HepG2 (cell line): ENCODE measurements around the gene CCDC196. TPM values are rescaled to one million over a fixed set of nuclear protein-coding genes. Genes with fewer than 3 reads are reported as not detected.

Experiments
- ARNT2 ChIP-seq: sonication (generic); formaldehyde crosslinking; IDR thresholded peaks from 2 replicates; pipeline ENCODE4 v1.8.0; 2022; ENCODE audit warnings: mild to moderate bottlenecking, low read depth, missing genetic modification reagents, moderate library complexity
- ATAD3A ChIP-seq: sonication (generic); formaldehyde crosslinking; IDR thresholded peaks from 2 replicates; pipeline ENCODE4 v1.4.0; 2020; ENCODE audit warnings: missing genetic modification reagents
- BRD4 ChIP-seq: sonication (generic); formaldehyde crosslinking; IDR thresholded peaks from 2 replicates; pipeline ENCODE4 v1.4.0; 2020; ENCODE audit warnings: missing genetic modification reagents
- CBX1 ChIP-seq: IDR thresholded peaks from one replicate; pipeline ENCODE4 v1.6.1; 2016; ENCODE audit warnings: antibody characterized with exemption, low read depth
- CC2D1A ChIP-seq: sonication (generic); formaldehyde crosslinking; IDR thresholded peaks from 2 replicates; pipeline ENCODE4 v1.8.1; 2023; ENCODE audit warnings: mild to moderate bottlenecking, missing genetic modification reagents
- FOXK1 ChIP-seq: sonication (generic); formaldehyde crosslinking; IDR thresholded peaks from 2 replicates; pipeline ENCODE4 v1.4.0; 2020; ENCODE audit warnings: low read depth, missing genetic modification reagents, borderline replicate concordance
- GATAD1 ChIP-seq: IDR thresholded peaks from 2 replicates; pipeline ENCODE4 v1.6.1; 2016; ENCODE audit warnings: missing genetic modification reagents, missing compliant biosample characterization
- HDAC1 ChIP-seq: sonication (generic); formaldehyde crosslinking; IDR thresholded peaks from 2 replicates; pipeline ENCODE4 v1.5.1; 2020; ENCODE audit warnings: mild to moderate bottlenecking, missing genetic modification reagents
- HNRNPH1 ChIP-seq: fragments of 200-400 bp; formaldehyde crosslinking; optimal IDR thresholded peaks from 2 replicates; pipeline ENCODE3; 2017; ENCODE audit warnings: mild to moderate bottlenecking, low read depth, low read length
- KMT2B ChIP-seq: IDR thresholded peaks from 2 replicates; pipeline ENCODE4 v1.6.1; 2016; ENCODE audit warnings: missing genetic modification reagents, missing compliant biosample characterization
- NRL ChIP-seq: sonication (generic); formaldehyde crosslinking; IDR thresholded peaks from 2 replicates; pipeline ENCODE4 v1.5.0; 2020; ENCODE audit warnings: missing genetic modification reagents, mild to moderate bottlenecking, moderate library complexity, borderline replicate concordance
- RBM22 ChIP-seq: fragments of 200-400 bp; formaldehyde crosslinking; optimal IDR thresholded peaks from 2 replicates; pipeline ENCODE3; 2017; ENCODE audit warnings: mild to moderate bottlenecking, low read length, moderate library complexity
- TSC22D2 ChIP-seq: sonication (generic); formaldehyde crosslinking; IDR thresholded peaks from 2 replicates; pipeline ENCODE4 v1.5.1; 2020; ENCODE audit warnings: missing genetic modification reagents, mild to moderate bottlenecking, borderline replicate concordance
- ZBTB7B ChIP-seq: sonication (generic); formaldehyde crosslinking; IDR thresholded peaks from 2 replicates; pipeline ENCODE4 v1.4.0; 2020; ENCODE audit warnings: missing genetic modification reagents
- ZNF382 ChIP-seq: sonication (generic); formaldehyde crosslinking; IDR thresholded peaks from 2 replicates; pipeline ENCODE4 v1.5.0; 2020; ENCODE audit warnings: missing genetic modification reagents, mild to moderate bottlenecking, borderline replicate concordance
- ZNF569 ChIP-seq: sonication (generic); formaldehyde crosslinking; IDR thresholded peaks from 2 replicates; pipeline ENCODE4 v1.5.0; 2020; ENCODE audit warnings: mild to moderate bottlenecking, missing genetic modification reagents, moderate library complexity, borderline replicate concordance
- ZSCAN21 ChIP-seq: sonication (generic); formaldehyde crosslinking; IDR thresholded peaks from 2 replicates; pipeline ENCODE4 v1.8.0; 2022; ENCODE audit warnings: mild to moderate bottlenecking, missing genetic modification reagents, moderate library complexity, borderline replicate concordance
- polyA plus RNA-seq, 8 experiments: library from polyadenylated mRNA; depleted of rRNA in 3 of 8; stranded (reverse) in 7 of 8; unstranded in 1 of 8; fragments of >200 nt; fragmentation: Illumina TruSeq in 4 of 8; extraction: Trizol in 4 of 8; gene quantifications; 2 replicates each; pipeline versions ENCODE4 v1.2.1 to v1.2.3, GENCODE V29; 2011 to 2016; ENCODE audit warnings: low read depth in 4 of 8, missing spikeins in 1 of 8, mixed read lengths in 1 of 8; ENCODE audit not compliant: insufficient read depth in 1 of 8
- total RNA-seq, 5 experiments: library from RNA; depleted of rRNA; stranded (reverse); fragments of >200 nt; fragmentation: Illumina TruSeq; extraction: Trizol; gene quantifications; 2 replicates each; pipeline ENCODE4 v1.2.3, GENCODE V29; 2016; ENCODE audit warnings: low read depth in 1 of 5
- TF ChIP-seq, protein P1 (sequence below): sonication (generic); formaldehyde crosslinking; IDR thresholded peaks from 2 replicates; pipeline ENCODE4 v1.5.0; 2020; ENCODE audit warnings: mild to moderate bottlenecking, missing genetic modification reagents
- TF ChIP-seq, protein P2 (sequence below): sonication (generic); formaldehyde crosslinking; IDR thresholded peaks from 2 replicates; pipeline ENCODE4 v1.5.0; 2020; ENCODE audit warnings: missing genetic modification reagents, mild to moderate bottlenecking, borderline replicate concordance
- TF ChIP-seq, protein P3 (sequence below): sonication (generic); formaldehyde crosslinking; IDR thresholded peaks from 2 replicates; pipeline ENCODE4; 2020; ENCODE audit warnings: missing genetic modification reagents, mild to moderate bottlenecking, borderline replicate concordance
- TF ChIP-seq, protein P4 (sequence below): sonication (generic); formaldehyde crosslinking; IDR thresholded peaks from 2 replicates; pipeline ENCODE4 v1.8.0; 2022; ENCODE audit warnings: low read depth, missing genetic modification reagents

CCDC196 gene
- total and polyA plus RNA-seq, 2 of the 13 experiments (the other 11 are each of a cell fraction or from before 2014, with no cell fraction given), result not detected

DNA sequence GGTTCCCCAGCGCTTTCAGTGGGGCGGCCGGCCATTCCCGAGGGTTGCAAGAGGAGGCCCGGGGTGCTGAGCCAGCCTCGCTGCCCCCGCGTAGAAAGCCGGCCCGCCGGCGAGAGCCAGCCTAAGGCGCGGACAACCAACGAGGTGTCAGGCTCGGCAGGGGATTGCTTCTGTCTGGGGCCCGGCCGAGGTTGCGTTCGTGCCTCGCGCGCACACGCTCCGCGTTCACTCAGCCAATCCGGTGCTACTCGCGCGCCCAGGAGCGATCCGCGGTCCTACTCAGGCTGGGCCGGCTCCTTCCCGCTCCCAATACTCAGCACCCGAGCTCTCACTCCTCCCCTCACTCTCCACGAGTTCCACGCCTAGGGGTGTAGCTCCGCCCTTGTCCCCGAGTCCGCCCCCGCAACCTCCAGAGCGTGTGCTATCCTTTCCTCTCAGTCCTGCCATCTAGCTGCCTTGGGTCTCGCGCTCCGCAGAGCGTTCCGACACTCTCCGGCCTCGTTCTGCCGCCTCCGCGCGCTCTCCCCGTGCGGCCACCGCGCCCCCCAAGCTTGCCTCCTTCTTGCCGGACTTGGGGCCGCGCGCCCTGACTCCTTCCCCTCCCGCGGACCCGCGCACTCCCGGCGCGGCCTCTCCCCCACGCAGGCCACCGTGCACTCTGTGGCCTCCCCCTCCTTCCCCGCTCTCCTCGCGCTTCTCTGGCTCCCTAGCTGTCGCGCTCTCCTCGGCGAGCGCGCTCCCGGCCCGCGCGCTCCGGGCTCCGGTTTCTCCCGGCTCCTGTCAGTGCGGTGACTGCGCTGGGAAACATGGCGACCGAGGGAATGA is 21.8 kb downstream of the CCDC196 start, which contains the start of gene GPHN (continued):
- TF ChIP-seq, protein P1, sequence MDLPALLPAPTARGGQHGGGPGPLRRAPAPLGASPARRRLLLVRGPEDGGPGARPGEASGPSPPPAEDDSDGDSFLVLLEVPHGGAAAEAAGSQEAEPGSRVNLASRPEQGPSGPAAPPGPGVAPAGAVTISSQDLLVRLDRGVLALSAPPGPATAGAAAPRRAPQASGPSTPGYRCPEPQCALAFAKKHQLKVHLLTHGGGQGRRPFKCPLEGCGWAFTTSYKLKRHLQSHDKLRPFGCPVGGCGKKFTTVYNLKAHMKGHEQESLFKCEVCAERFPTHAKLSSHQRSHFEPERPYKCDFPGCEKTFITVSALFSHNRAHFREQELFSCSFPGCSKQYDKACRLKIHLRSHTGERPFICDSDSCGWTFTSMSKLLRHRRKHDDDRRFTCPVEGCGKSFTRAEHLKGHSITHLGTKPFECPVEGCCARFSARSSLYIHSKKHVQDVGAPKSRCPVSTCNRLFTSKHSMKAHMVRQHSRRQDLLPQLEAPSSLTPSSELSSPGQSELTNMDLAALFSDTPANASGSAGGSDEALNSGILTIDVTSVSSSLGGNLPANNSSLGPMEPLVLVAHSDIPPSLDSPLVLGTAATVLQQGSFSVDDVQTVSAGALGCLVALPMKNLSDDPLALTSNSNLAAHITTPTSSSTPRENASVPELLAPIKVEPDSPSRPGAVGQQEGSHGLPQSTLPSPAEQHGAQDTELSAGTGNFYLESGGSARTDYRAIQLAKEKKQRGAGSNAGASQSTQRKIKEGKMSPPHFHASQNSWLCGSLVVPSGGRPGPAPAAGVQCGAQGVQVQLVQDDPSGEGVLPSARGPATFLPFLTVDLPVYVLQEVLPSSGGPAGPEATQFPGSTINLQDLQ (CRISPR knock-in tag), result no peak
- TF ChIP-seq ZSCAN21 (CRISPR knock-in tag) (peak; percentile 98), ARNT2 (CRISPR knock-in tag) (peak; percentile 97), CBX1 (no peak), FOXK1 (CRISPR knock-in tag) (peak; percentile 11; the same call in 1 of the 2 replicates), CC2D1A (CRISPR knock-in tag) (no peak), ATAD3A (no peak), RBM22 (no peak), ZBTB7B (CRISPR knock-in tag) (peak; percentile 42), BRD4 (CRISPR knock-in tag) (no peak), KMT2B (peak; percentile 99), HNRNPH1 (no peak), ZNF569 (CRISPR knock-in tag) (0 out of 2 replicates have a peak, but pooled peaks have one; percentile 39), NRL (CRISPR knock-in tag) (no peak; the same call in 1 of the 2 replicates), HDAC1 (peak; percentile 66), TSC22D2 (peak; percentile 49; the same call in 1 of the 2 replicates), GATAD1 (CRISPR knock-in tag) (peak; percentile 80), ZNF382 (CRISPR knock-in tag) (no peak)
- TF ChIP-seq, protein P2, sequence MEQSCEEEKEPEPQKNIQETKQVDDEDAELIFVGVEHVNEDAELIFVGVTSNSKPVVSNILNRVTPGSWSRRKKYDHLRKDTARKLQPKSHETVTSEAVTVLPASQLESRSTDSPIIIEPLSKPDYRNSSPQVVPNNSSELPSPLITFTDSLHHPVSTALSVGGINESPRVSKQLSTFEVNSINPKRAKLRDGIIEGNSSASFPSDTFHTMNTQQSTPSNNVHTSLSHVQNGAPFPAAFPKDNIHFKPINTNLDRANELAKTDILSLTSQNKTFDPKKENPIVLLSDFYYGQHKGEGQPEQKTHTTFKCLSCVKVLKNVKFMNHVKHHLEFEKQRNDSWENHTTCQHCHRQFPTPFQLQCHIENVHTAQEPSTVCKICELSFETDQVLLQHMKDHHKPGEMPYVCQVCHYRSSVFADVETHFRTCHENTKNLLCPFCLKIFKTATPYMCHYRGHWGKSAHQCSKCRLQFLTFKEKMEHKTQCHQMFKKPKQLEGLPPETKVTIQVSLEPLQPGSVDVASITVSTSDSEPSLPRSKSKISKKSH, result peak; percentile 66; the same call in 1 of the 2 replicates
- TF ChIP-seq, protein P3, sequence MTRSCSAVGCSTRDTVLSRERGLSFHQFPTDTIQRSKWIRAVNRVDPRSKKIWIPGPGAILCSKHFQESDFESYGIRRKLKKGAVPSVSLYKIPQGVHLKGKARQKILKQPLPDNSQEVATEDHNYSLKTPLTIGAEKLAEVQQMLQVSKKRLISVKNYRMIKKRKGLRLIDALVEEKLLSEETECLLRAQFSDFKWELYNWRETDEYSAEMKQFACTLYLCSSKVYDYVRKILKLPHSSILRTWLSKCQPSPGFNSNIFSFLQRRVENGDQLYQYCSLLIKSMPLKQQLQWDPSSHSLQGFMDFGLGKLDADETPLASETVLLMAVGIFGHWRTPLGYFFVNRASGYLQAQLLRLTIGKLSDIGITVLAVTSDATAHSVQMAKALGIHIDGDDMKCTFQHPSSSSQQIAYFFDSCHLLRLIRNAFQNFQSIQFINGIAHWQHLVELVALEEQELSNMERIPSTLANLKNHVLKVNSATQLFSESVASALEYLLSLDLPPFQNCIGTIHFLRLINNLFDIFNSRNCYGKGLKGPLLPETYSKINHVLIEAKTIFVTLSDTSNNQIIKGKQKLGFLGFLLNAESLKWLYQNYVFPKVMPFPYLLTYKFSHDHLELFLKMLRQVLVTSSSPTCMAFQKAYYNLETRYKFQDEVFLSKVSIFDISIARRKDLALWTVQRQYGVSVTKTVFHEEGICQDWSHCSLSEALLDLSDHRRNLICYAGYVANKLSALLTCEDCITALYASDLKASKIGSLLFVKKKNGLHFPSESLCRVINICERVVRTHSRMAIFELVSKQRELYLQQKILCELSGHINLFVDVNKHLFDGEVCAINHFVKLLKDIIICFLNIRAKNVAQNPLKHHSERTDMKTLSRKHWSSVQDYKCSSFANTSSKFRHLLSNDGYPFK (CRISPR knock-in tag), result no peak; the same call in 1 of the 2 replicates
- TF ChIP-seq, protein P4, sequence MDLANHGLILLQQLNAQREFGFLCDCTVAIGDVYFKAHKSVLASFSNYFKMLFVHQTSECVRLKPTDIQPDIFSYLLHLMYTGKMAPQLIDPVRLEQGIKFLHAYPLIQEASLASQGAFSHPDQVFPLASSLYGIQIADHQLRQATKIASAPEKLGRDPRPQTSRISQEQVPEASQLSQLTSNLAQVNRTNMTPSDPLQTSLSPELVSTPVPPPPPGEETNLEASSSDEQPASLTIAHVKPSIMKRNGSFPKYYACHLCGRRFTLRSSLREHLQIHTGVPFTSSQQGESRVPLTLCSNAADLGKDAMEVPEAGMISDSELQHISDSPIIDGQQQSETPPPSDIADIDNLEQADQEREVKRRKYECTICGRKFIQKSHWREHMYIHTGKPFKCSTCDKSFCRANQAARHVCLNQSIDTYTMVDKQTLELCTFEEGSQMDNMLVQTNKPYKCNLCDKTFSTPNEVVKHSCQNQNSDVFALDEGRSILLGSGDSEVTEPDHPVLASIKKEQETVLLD (CRISPR knock-in tag), result peak; percentile 45
